Stimulated activated CD4-positive, alpha-beta T cell treated with anti-CD3 and anti-CD28 coated beads, Interleukin-4, amount 100 ng/mL, for 48 hours (primary cell): ENCODE data around the gene GORAB.

Experiments
- DNase-seq, 2 donors: peaks; one replicate each; pipeline ENCODE4 v3.0.0-alpha.2; 2020; ENCODE audit warnings: low read depth in 2 of 2

Gene GORAB, protein sequence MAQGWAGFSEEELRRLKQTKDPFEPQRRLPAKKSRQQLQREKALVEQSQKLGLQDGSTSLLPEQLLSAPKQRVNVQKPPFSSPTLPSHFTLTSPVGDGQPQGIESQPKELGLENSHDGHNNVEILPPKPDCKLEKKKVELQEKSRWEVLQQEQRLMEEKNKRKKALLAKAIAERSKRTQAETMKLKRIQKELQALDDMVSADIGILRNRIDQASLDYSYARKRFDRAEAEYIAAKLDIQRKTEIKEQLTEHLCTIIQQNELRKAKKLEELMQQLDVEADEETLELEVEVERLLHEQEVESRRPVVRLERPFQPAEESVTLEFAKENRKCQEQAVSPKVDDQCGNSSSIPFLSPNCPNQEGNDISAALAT

GRCh38 chr1:170531758-170532657 is at the start of gene GORAB:
Gene GORAB, plus strand, starts transcription at chr1:170532166. Its CDS starts 58 bp downstream, at chr1:170532224.
- DNase-seq = peak; percentile 77 to 81

- no peak for DNase-seq
Measured at GRCh38 chr1:170483051-170483450, 48.9 kb upstream of the GORAB start.

DNA sequence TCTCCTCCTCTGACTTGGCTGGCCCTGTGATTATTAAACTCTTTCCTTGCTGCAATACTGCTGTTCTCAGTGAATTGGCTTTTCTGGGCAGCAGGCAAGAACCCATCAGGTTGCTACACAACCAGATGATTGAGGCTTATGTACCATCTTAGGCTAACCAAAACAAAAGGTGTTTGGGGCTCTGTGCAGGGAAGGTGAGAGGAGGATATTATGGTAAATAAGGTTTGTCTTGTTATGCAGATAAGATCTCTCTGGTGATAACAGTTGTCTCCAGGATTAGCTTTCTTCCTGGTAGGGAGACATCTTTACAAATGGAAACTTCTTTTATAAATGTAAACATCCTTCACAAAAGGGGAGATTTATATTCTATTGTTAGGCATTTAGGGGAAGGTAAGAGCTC is 44.5 kb upstream of the GORAB start:
- DNase-seq = no peak

DNA sequence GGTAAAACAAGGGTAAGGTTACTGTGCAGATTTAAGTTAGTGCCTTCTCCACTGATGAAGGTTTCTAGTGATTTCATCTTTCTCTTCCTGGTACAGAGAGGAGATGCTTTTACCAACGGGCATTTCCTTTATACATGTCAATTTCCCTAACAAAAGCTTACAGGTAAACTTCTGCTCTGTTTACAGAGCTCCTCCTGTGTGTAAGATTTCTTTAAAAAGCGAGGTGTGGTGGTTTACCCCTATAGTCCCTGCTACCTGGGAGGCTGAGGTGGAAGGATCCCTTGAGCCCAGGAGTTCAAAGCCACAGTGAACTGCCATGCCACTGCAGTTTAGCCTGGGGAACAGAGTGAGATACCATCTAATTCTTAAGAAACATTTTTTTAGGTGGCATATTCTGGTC is 40.7 kb upstream of the GORAB start:
- DNase-seq = no peak

DNA sequence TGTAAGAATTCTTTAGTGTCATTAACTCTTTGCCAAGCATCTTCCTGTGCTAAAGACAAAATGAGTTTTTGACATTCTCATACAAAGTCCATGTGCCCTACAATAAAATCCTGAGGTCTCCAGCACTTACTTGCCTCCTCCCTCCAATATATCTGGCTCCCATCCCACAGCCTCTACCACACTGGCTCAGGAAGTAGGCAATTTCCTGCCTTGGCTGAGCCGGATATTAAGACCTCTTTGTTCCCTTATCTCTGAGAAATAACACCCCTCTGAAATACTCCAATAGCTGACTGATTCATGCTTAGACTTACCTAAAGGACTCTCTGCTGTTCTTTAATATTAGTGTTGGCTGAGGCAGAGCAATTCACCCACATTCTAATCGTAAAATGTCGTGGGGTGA is 37.6 kb upstream of the GORAB start:
- DNase-seq = no peak

GRCh38 chr1:170495006-170495405 is 37.0 kb upstream of the GORAB start:
- no peak for DNase-seq

DNA sequence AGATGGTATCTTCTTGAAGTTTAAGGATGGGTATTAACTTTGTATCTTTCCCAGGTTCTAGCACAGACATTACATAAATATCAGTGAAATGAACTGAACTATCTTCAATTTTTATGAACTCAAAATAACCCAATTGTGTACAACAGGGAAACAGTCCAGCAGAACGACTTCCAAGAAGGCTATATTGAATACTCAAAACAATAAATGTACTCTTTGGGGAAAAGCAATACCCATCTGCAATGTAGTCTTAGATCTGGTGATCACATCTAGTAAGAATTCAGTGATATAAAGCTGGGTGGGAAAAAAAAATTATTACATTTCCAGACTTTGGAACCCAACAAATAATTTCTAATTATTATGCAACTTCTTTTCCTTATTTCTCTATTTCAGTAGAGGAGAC is 33.1 kb upstream of the GORAB start:
- no peak for DNase-seq

DNA sequence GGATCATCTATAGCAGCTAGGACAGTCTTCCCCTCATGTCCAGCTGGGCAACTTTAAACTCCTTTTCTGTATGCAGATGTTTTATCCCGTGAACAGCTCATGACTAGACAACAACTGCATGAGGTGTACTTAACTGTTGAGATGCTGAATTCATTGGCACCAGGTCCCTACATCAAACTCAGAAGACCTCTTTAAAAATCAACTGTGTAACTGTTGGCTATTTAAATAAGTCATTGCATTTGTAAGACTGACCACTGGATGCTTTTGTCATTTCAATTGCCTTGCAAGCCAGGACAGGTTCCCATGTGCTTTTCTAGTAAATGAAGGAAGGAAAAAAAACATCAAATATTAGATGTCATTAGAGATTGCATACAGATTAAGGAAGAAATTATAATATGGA is 28.3 kb upstream of the GORAB start:
- DNase-seq = no peak

DNA sequence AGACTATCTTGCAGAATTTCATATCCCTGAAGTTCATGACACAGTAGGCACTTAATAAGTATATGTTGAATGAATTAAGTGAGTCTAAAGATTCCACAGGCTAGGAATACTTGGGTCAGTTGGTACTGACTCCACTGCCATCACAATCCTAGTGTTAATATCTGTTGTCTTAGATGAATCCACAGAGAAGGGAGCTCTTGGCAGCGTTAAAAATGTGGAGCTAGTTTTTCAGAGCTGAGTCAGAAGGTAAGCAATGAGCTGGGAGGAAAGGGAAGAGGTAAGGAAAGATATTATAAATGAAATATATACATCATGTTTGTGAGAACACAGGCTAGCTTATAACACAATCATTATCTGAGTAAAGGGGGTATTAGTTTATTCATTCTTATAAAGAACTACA is 21.8 kb upstream of the GORAB start:
- DNase-seq = no peak

DNA sequence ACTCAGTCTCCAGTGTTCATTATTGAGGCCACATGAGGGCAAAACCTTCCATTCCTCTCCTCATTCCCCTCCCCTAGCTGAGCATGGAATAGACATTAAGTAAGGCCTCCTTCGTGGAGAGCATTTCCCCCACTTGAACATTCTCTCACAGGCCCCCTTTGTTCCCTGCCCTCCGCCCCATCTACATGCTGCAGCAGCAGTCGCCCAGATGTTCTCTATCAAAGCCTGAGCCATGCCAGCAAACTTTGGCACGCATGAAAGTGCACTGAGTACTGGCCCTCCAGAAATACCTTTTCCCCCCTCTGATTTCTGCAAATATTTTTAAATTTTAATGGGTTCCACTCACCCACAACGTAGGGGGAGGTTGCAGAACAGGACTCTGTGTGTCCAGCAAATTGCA is 20.9 kb upstream of the GORAB start:
- DNase-seq = no peak

- no peak for DNase-seq
Measured at GRCh38 chr1:170513138-170513537, 18.8 kb upstream of the GORAB start.

GRCh38 chr1:170518185-170518834 is 13.7 kb upstream of the GORAB start:
- no peak for DNase-seq

DNA sequence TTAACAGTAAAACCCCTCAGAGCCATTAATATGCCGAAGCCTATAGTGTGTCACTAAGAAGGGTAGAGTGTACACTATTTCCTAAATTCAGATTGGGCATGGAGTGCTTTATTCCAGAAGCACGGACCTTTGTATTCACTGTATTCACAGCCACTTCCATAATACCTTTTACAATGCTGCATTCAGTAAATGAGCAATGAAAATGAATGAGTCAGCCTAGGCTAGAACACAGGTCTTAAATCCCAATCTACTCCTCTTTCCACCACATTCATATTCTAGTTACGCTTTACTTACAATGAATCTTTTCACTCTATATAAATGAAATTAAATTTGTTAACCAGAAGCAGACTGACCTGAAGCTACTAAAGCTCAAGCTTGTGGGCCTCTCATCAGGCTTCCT is 13.0 kb upstream of the GORAB start:
- DNase-seq = no peak

DNA sequence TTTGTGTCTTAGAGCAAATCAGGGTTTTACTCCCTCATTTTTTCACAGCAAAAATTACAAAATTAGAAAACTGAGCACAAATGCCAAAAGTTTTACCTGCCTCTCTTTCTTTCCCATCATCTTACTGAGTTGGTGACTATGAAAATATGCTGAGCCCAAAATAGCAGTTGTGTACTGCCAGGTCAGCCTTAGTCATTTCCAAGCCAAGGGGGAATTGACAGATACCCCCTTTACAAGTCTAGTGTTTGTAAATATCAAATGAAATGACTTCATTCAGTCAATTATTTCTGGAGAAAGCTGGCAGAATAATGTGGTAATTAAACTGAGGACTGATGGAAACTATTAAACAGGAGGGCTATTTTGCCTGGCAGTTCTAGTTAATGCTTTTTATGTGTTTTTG is 11.4 kb upstream of the GORAB start:
- DNase-seq = no peak

GRCh38 chr1:170521818-170522217 is 10.1 kb upstream of the GORAB start:
- DNase-seq = no peak

GRCh38 chr1:170530972-170531757 is 801 bp upstream of the GORAB start:
- DNase-seq = no peak

- DNase-seq = no peak
Measured at GRCh38 chr1:170533298-170533697, 1.3 kb downstream of the GORAB start.

- no peak for DNase-seq
Measured at GRCh38 chr1:170534626-170535147, 2.7 kb downstream of the GORAB start.

- DNase-seq = no peak
Measured at GRCh38 chr1:170535418-170535817, 3.5 kb downstream of the GORAB start.

GRCh38 chr1:170536924-170537551 is 5.1 kb downstream of the GORAB start:
- no peak for DNase-seq
